NCI-H146 treated with DMSO at 0.1 percent for 48 hours (cell line): ENCODE measurements around the gene ZNF316.
A peak's percentile ranks its signal among the peaks of the same experiment; 100 is the strongest.
"Not testable (repeated sequence)": the region's sequence is repeated elsewhere in the genome, so short reads cannot be mapped to it uniquely, and the experiment has no call there.

ENCODE experiments used
- DNase-seq: peaks from one replicate; lab custom pipeline; 2025; ENCODE audit not compliant: unreplicated experiment; lab: John Stamatoyannopoulos, UW

ZNF316 gene

DNA sequence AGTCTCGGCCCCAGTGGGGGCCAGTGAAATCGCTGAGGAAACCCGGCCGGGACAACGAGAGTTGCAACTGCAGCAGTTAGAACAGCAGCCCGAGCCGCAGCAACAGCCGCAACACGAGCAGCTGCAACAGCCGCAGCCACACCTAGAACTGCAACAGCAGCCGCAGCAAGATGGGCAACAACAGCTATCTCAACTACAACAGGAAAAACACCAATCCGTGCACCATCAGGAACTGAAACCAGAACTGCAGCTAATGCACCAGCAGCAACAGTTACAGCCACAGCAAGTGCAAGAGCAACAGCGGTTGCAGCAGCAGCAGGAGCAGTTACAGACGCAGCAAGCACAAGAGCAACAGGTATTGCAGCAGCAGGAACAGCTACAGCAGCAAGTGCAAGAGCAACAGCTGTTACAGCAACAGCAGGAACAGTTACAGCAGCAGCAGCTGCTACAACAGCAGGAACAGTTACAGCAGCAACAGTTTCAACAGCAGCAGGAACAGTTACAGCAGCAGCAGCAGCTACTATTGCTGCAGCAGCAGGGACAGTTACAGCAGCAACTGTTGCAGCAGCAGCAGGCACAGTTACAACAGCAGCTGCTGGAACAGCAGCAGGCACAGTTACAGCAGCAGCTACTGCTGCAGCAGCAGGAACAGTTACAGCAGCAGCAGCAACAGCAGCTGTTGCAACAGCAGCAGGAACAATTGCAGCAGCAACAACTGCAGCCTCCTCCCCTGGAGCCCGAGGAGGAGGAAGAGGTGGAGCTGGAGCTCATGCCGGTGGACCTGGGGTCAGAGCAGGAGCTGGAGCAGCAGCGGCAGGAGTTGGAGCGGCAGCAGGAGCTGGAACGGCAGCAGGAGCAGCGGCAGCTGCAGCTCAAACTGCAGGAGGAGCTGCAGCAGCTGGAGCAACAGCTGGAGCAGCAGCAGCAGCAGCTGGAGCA, 15.7 kb upstream of the ZNF316 start:
- DNase-seq = no peak

DNA sequence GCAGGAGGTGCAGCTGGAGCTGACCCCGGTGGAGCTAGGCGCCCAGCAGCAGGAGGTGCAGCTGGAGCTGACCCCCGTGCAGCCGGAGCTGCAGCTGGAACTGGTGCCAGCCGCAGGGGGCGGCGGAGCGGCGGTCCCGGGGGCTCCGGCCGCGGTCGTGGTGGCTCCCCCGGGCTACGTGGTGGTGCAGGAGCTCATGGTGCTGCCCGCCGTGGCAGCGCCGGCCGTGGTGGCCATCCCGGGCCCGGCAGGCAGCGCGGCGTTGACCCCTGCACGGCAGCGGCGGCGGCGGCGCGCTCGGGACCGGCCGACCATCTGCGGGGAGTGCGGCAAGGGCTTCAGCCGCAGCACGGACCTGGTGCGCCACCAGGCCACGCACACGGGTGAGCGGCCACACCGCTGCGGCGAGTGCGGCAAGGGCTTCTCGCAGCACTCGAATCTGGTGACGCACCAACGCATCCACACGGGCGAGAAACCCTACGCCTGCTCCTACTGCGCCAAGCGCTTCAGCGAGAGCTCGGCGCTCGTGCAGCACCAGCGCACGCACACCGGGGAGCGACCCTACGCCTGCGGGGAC, 14.9 kb upstream of the ZNF316 start:
- no peak for DNase-seq

DNA sequence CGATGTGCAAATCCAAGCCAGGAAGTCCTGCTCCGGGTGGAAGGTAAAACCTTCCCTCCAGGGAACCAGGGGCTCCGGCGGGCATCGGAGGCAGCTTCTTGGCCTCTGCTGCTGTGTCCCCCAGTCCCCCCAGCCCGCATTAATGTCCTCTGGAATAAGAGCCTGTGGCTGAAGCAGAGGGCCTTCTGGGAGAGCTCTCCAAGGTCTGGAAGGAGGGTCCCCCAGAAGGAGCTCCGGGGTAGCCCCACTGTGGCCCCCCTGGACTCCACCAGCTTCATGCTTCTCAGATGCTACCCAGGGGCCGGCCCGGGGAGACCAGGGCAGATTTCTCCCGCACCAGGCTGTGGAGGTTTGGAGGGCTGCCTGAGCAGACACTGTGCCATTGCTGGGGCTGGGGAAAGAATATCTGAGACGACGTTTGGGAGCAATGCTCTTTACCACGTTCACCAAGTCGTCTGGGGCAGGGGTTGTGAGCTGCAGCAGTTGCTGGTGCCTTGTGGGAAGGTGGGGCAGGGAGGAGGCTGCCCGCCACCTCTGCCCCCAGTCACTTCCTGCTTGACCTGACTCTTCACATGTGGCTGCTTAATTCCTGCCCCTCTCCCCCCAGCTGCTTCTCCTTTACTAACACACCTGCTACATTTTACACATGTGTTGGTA, 13.4 kb upstream of the ZNF316 start:
- DNase-seq = no peak

DNA sequence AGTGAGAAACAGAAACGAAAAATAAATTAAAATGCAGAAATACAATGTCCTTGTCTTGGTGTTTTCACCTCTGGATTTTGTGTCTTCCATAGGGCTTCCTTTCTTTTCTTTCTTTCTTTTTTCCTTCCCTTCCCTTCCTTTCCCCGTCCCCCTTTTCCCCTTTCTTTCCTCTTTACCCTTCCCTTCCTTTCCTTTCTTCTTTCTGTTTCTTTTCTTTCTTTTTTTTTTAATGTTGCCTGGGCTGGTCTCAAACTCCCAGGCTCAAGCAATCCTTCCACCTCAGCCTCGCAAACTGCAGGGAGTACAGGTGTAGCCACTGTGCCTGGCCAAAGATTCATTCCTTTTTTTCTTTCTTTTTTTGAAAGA, 12.9 kb upstream of the ZNF316 start:
- no peak for DNase-seq

DNA sequence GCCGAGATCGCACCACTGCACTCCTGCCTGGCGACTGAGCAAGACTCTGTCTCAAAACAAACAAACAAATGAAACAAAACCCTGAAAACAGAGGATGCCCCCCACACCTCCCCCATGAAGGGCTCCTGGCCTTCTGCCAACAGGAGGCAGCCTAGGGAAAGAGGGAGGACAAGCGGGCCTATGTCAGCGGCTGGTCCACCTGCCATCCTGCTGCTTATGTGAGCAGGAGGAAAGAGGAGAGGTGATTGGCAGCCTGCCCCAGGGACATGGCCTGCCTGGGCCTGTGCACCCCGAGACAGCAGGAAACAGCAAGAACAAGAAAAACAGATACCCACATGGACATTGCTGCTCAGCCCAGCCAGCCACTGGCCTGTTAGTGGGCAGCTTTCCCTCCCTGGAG, 9.1 kb upstream of the ZNF316 start:
- no peak for DNase-seq

DNA sequence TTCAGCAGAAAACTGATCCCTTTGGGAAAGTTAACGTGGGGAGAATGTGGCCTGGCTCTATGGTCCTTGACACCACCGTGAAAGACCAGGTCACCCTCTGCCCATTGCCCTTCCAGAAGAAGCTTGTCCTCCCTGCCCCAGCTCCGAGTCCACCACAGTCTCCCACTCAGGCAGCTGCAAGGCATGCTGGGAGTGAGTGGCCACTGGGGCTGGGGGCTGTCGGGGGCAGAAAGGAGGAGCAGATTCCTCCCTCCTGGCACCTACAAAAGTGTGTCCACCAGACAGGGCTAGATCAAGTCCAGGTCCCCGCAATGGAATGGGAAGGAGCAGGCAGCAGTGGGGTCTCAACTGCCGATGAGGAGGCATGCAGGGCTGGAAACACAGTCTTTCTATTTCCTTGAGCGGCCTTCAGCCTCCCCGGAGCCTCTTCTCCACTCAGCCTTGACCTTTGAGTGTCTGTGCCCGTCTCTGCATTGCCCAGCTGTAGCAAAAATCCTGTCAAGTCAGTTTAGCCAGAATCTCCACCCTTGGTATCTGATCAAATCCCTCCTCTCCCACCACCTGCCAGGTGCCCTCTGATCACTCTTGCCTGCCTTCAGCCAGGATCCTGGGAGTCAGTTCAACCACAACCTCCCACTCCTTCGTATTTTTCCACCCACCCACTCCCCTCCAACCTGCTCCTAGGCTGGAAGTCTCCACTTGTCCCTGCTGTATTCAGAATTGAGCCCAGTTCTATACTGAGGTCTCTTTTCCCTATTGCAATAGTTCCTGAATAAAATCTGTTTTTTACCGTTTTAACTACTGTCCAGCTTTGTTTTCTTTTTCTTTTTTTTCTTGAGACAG, 6.9 kb upstream of the ZNF316 start:
- no peak for DNase-seq

DNA sequence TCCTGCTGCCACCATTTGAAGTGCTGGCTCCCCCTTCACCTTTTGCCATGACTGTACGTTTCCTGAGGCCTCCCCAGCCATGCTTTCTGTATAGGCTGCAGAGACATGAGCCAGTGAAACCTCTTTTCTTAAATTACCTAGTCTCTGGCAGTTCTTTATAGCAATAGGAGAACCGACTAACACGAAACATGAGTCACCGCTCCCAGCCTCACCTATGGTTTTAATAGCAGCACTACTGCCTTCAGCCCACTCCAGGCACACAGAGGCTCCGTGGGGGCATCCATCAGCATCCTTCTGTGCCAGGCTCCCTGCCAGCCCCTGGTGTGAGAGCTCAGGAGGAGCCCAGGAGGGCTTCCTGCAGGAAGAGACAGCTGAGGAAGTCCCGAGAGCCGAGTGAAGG, 5.5 kb upstream of the ZNF316 start:
- no peak for DNase-seq

DNA sequence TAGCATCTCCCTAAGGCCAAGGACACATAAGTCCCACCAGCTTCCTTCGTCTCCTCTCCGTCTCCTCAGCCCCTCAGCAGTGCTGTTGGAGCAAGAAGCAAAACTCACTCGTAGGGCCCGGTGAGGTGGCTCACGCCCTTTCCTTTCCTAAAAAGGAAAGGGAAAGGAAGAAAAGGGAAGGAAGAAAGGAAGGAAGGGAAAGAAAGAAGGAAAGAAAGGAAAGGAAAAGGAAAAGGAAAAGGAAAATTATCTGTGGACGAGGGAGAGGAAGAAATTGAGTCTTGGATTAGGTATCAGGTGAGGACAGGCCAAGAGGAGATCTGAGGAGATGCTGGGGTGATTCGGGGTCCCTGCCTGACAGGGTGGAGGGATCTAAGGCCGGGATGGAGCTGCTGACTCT, 3.1 kb upstream of the ZNF316 start:
- no peak for DNase-seq

DNA sequence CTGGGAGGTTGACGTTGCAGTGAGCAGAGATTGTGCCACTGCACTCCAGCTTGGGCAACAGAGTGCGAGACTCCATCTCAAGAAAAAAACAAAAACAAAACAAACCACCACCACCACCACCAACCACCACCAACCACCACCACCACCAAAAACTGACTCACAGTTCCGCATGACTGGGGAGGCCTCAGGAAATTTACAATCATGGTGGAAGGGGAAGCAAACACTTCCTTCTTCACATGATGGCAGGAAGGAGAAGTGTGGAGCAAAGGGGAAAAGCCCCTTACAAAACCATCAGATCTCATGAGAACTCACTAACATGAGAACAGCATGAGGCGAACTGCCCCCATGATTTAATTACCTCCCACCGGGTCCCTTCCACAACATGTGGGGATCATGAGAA, 2.1 kb upstream of the ZNF316 start:
- not testable (repeated sequence) for DNase-seq

DNA sequence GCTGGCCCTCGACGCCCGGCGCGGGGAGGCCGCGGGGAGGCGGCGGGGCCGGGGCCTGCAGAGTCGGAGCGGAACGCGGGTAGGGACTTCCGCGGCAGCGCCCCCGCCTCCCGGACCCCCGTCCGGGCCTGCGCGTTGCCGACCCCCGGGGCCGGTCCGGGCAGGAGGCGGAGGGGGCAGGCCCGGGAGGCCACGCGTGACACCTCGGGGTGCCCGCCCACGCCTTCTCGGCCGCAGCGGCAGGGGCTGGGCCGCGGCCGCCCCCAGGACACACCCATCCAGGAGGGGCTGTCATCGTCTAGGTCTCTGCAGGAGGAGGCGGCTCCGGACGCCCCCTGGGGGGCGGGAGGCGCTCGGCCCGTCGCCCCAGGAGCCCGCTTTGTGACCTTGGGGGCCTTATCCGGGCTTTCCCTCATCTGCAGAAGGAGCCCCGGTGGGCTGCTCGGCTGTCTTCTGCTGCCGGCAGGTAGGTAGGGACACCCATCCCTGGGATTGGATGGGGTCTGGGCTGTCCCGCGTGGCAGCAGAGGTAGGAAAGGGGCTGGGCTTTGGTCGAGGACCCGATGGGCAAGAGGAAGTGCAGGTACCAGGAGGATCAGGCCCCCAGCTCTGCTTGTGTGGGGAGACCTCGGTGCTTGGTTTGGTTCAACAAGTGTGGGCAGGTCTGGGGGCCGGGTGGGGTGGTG, 569 bp downstream of the ZNF316 start:
- peak; percentile 21 for DNase-seq

DNA sequence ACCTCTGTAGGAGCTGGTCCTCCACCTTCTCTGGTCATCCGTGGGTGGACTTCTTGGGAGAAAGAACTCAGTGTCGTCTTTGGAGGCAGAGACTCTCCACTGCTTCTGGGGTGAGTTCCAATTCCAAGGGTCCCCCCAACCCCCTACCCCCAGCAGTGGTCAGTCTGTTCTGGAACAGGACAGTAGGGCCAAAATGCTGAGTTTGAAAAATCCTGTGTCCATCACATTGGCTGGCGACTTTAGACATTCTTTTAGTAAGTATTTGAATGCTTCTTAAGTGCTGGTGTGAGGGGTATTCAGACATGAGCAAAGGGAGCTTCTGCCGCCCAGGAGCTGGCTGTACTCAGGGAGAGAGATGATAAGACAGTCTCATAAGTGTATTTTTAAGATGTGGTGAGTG, 1.9 kb downstream of the ZNF316 start:
- no peak for DNase-seq

DNA sequence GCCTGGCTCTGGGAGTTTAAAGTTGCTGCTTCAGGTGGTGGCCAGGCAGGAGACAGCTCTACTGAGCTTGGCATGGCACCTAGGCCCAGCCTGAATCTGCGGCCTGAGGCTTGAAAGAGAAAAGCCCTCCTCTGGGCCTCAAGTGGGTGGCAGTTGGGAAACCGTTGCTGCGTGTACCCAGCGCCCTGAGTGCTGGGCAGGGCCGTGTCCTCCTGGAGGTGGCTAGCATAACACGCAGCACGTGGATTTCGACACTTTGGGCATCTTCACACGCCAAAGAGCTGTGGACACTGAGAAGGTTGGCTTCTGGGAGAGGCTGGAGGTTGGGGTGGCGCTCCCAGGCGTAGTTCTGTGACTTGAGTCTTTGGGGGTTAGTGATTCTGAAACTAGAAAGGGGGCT, 2.5 kb downstream of the ZNF316 start:
- DNase-seq = no peak

DNA sequence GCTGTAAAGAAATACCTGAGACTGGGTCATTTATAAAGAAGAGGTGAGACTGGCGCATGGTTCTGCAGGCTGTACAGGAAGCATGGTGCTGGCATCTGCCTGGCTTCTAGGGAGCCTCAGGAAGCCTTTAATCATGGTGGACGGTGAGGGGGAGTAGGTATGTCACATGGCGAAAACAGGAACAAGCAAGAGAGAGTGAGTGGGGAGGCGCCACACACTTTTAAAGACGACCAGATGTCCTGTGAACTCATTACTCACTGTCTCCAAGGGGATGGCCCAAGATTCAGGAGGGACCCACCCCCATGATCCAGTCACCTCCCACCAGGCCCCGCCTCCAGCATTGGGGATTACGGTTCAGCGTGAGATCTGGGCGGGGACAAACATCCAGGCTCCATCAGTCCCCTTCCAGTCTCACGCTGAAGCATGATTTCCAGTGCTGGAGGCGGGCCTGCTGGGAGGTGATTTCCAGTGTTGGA, 3.2 kb downstream of the ZNF316 start:
- DNase-seq = no peak

DNA sequence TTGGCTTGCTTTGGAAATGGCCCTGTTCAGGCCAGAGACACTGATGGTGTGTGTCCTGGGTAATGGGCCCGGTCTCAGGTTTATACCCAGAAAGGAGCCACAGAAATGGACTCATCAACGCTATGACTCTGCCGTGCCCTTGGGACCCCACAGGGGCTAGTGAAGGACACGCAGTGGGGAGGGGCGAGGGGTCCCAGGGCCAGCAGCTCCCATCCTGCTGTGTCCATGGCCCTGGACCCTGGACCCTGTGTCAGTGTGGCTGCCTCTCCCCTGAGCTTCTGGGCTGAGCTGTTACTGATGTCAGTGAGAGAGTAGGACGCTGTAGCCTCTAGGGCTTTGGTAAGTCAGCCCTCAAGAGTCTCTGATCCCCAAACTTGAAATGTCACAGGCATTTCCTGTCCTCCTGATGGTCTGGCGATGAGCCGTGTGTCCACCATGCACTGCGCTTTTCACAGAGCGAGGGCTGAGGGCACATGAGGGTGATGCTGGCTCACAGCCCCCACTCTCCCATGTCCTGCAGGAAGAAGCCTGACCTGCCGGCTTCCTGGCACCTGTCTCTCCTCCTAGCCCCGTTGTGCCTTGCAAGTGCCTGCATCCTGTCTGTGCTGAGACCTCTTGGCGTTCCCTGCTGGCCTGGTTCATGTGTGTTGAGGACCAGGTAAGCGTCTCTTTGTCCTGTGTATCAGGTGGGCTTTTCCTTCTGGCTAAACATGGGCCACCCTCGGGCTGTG, 4.4 kb downstream of the ZNF316 start:
- no peak for DNase-seq

DNA sequence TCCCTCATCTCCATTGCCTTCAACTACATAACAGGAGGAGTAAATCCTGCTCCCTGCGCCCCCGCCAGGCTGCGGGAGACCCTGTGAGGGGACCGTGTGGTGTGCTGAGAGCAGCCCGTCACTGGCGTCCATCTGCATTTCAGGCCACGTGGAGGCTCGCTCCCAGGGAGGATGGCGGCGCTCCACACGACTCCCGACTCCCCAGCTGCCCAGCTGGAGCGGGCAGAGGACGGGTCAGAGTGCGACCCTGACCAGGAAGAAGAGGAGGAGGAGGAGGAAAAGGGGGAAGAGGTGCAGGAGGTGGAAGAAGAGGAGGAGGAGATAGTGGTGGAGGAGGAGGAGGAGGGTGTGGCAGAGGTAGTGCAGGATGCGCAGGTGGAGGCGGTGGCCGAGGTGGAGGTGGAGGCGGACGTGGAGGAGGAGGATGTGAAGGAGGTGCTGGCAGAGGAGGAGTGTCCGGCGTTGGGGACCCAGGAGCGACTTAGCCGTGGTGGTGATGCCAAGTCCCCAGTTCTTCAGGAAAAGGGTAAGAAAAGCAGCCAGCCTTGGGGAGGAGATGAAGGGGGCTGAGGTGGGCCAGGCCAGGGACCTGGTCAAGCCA, 5.2 kb downstream of the ZNF316 start:
- DNase-seq = no peak

DNA sequence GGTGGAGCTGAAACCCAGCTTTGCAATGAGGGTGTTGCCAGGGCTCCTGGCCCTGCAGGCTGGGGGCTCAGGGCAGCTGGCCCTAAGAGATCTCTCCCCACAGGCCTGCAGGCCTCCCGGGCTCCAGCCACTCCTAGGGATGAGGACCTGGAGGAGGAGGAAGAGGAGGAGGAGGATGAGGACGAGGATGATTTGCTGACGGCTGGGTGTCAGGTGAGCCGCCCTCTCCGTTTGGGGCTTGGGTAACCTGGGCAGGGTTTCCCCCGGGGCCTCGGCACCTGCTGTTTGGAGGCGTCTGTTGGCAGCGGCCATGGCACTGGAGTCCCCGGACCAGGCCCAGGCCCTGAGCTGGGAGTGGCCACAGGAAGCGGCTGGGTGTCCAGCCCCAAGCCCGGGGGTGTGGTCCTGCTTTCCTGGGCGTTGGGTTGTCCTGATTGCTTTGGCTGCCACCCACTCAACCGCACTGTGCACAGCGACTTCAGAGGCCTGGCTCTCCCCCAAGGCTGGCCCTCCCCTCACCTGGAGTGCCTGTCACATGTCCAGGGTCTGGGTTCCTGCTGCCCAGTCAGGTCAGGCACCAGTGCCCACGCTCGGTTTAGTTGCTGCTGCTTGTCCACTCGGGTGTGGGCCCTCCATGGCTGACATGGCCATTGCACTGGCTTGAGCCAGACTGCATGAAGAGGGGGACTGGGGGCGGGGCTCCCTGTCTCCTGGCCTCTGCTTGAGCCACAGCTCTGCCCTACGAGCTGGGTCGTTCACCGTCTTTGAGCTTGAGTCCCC, 5.9 kb downstream of the ZNF316 start:
- no peak for DNase-seq

DNA sequence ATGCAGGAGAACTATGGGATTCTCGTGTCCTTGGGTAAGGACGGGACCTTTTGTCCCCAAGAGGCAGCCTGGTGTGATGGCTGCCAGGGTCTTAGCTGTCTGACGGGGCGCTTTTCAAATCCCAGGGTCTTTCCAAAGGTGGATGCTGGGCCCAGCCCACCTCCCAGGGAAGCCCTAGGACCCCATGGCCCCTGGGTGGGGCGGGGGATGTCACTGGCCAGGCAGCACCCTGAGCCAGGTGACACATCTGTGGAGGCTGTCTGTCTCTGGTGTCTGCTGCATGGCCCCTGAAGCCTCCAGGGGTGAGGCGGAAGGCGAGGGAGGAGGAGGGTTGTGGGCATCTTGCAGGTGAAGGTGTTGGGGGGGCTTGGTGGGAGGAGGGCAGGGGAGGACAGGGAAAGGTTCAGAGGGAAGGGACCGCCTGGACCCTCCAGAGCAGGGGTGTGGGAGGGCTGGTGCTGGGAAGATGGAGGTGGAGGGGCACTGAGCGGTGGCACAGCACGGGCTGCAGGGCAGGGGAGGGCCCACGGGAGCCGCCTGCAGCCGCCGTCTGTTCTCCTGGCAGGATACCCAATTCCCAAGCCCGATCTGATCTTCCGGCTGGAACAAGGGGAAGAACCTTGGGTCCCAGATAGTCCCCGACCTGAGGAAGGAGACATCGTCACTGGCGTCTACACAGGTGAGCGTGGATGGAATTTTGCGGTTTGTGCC, 7.0 kb downstream of the ZNF316 start:
- no peak for DNase-seq

DNA sequence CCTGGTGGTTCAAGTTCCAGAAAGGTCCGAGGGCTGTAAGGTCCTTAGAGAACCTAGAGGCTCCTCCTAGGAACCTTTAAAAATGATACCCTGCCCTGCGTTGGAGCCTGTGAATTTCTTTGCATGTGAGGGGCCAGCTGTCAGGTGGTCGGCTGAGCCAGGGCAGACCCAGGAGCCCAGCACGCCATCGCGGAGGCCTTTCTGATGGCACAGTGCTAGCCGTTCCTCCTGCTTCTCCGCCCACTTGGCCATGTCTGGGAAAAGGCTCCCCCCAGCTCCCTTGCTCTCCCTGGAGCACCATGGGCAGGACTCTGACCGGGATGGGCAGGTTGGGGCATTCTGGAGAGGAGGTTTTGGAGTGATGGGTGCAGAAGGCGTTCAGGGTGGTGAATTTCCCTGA, 7.6 kb downstream of the ZNF316 start:
- DNase-seq = no peak
